ENCODE results near the gene TMEM87A. TPM values are rescaled to one million over a fixed set of nuclear protein-coding genes. Genes with fewer than 3 reads are reported as not detected.

Gene TMEM87A
- total and polyA plus RNA-seq, 2 of the 4 experiments (the other 2 are of a cell fraction) = 16.6 to 45.3 TPM

DNA sequence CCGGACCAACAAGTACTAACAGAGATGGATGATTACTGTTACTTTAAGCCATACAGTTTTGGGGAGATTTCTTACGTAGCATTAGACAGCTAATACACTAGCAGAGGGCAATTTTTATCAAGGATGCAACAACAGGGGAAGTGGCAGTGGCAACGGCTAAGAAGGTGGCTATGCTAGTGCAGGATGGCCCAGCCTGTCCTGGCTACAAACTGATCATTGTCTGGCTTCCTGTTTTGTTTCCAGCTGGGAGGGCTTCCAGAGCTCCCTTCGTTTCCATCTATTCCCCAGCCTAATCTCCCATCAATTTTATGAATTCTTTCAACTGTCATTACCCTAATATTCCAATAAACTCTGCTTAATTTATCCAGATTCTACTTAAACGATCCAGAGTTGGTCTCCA is 100.8 kb downstream of the TMEM87A start:
- Histone ChIP-seq H3K4me3 (ENCODE audit: insufficient read depth, low read depth, low read length) (no peak overlapping the region), H2BK120ac (ENCODE audit: low read depth, low read length) (no peak overlapping the region), H2AK9ac (replicated peaks; ENCODE audit: low read depth, low read length, poor library complexity) (no peak overlapping the region), H2AFZ (replicated peaks; ENCODE audit: low read length, poor library complexity) (no peak overlapping the region), H2BK5ac (ENCODE audit: low read depth, low read length, poor library complexity, severe bottlenecking) (no peak overlapping the region), H3K79me1 (ENCODE audit: low read depth in 1 of 2, low read length in 2 of 2) (peaks cover 0 to 8% of the 10 kb centered on the region in 2 experiments; a peak in 3 of 4 replicates), H2BK15ac (ENCODE audit: low read depth, low read length) (no peak overlapping the region), H3K27ac (ENCODE audit: insufficient read depth, low read length) (no peak overlapping the region), H2AK5ac (ENCODE audit: low read depth, low read length) (no peak overlapping the region), H4K20me1 (ENCODE audit: insufficient read depth, low read length) (no peaks in the 10 kb centered on the region), H3K4me2 (ENCODE audit: low read depth, low read length) (no peak overlapping the region), H4K8ac (ENCODE audit: low read depth in 2 of 2, low read length in 2 of 2) (no peak overlapping the region), H3K14ac (replicated peaks; ENCODE audit: low read depth, low read length) (no peak overlapping the region), H3K4me1 (ENCODE audit: control insufficient read depth, insufficient read depth, low read length) (no peaks in the 10 kb centered on the region), H3K36me3 (ENCODE audit: control insufficient read depth, insufficient read depth, low read length) (peaks cover 46% of the 10 kb centered on the region), H3K18ac (ENCODE audit: low read depth, low read length) (no peak overlapping the region), H3K4ac (ENCODE audit: low read depth, low read length) (no peak overlapping the region), H4K91ac (ENCODE audit: insufficient read depth, low read depth, low read length) (no peak overlapping the region), H3K9me1 (ENCODE audit: insufficient read depth, low read length) (no peaks in the 10 kb centered on the region; the same call in 1 of the 2 replicates), H3K9ac (ENCODE audit: low read depth, low read length) (no peak overlapping the region), H3K9me3 (ENCODE audit: control insufficient read depth, insufficient read depth, low read length) (no peaks in the 10 kb centered on the region), H3K23ac (ENCODE audit: low read depth, low read length) (no peak overlapping the region), H3K27me3 (ENCODE audit: control insufficient read depth, insufficient read depth, low read length) (no peaks in the 10 kb centered on the region), H3K56ac (ENCODE audit: extremely low read depth, insufficient read depth, low read length) (no peak overlapping the region), H4K5ac (ENCODE audit: low read depth, low read length) (no peak overlapping the region), H2BK20ac (ENCODE audit: low read depth, low read length) (no peak overlapping the region)
- CTCF ChIA-PET = no interaction called here
- POLR2A ChIA-PET (ENCODE audit: unreplicated experiment) = no interaction called here
- dilution Hi-C loops (cut with HindIII; ENCODE audit: low sequenced_read_pairs, unreplicated experiment) = no loop called here
- ATAC-seq (ENCODE audit: low read depth) = no peak
- DNase-seq = no peak
- intact Hi-C loops (cut with micrococcal nuclease) = no loop called here
- no TSS peak for BruUV-seq (replicated peaks)
- WGBS, 2 experiments (ENCODE audit: extremely low coverage in 2 of 2, insufficient read length in 1 of 2) = no CpG with 5 or more reads among the region's 5 CpGs
- in situ Hi-C loops (cut with MboI; ENCODE audit: low sequenced_read_pairs) = no loop called here
- TF ChIP-seq FOS (IDR thresholded peaks at IDR 0.05; ENCODE audit: low read depth, low read length) = no peak
- no peak for TF ChIP-seq NFE2L2 (IDR thresholded peaks at IDR 0.05; ENCODE audit: low read depth, low read length)
- no peak for TF ChIP-seq BHLHE40 (IDR thresholded peaks at IDR 0.05; ENCODE audit: low read depth, low read length)
- TF ChIP-seq CTCF (conservative IDR thresholded peaks at IDR 0.05; ENCODE audit: low read depth, low read length) = no peak
- no peak for TF ChIP-seq SMC3 (IDR thresholded peaks at IDR 0.05; ENCODE audit: low read depth, low read length)
- TF ChIP-seq USF2 (IDR thresholded peaks at IDR 0.05; ENCODE audit: low read depth, low read length) = no peak
- no peak for TF ChIP-seq MXI1 (IDR thresholded peaks at IDR 0.05; ENCODE audit: borderline replicate concordance, low read depth, low read length)
- no peak for TF ChIP-seq CEBPB (IDR thresholded peaks at IDR 0.05; ENCODE audit: low read depth, low read length)
- no peak for TF ChIP-seq RAD21 (IDR thresholded peaks at IDR 0.05; ENCODE audit: low read length)
- no peak for TF ChIP-seq ELK1 (IDR thresholded peaks at IDR 0.05; ENCODE audit: borderline replicate concordance, low read depth, low read length)
- TF ChIP-seq MAZ (IDR thresholded peaks at IDR 0.05; ENCODE audit: borderline replicate concordance, low read depth, low read length) = no peak
- TF ChIP-seq POLR2A (IDR thresholded peaks at IDR 0.05; ENCODE audit: low read depth, low read length) = no peak
- no peak for TF ChIP-seq RCOR1 (IDR thresholded peaks at IDR 0.05; ENCODE audit: insufficient replicate concordance, low read length)
- no peak for TF ChIP-seq MAFK (IDR thresholded peaks at IDR 0.05; ENCODE audit: low read depth, low read length)
- TF ChIP-seq CHD1 (IDR thresholded peaks at IDR 0.05; ENCODE audit: low read depth, low read length) = no peak
- TF ChIP-seq RFX5 (IDR thresholded peaks at IDR 0.05; ENCODE audit: low read depth, low read length) = no peak

All from IMR-90 (cell line).